ENCODE data around the gene PBX4. TPM values are rescaled to one million over a fixed set of nuclear protein-coding genes. Genes with fewer than 3 reads are reported as not detected.
A peak's percentile ranks its signal among the peaks of the same experiment; 100 is the strongest.

Gene PBX4
- total RNA-seq, 1 donor from 2014 or later, result 0.93 TPM

DNA sequence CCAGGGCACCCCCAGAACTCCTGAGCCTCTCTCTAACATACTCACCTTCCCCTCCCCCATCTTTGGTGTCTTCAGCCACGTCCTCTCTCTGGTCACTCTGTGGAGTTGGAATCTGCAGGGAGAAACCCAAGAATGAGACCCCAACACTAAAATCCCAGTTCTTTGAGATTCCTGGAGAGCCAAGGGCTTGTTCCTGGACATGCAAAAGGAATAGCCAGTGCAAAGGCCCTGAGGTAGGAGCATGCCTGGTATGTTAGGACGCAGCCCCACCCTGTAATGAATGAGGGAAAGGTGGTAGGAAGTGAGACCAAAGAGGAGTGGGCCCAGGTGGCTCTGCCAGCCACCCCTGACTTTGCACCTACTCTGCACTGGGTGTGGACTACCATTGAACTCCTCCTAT, 11.9 kb upstream of the PBX4 start:
- Histone ChIP-seq H3K4me3 (ENCODE audit: insufficient read depth, low read depth, low read length) (no peak overlapping the region), H3K9me3 (ENCODE audit: insufficient read depth, low read depth, low read length) (no peaks in the 10 kb centered on the region), H3K36me3 (ENCODE audit: insufficient read depth, low read length) (peaks cover 6% of the 10 kb centered on the region), H3K4me2 (ENCODE audit: low read length) (no peak overlapping the region), H4K20me1 (ENCODE audit: insufficient read depth, low read length) (peaks cover 6% of the 10 kb centered on the region), H3K9ac (ENCODE audit: low read length) (no peak overlapping the region), H3K27me3 (ENCODE audit: insufficient read depth, low read length) (no peaks in the 10 kb centered on the region), H3K27ac (ENCODE audit: low read depth, low read length) (no peak overlapping the region), H3K4me1 (ENCODE audit: insufficient read depth, low read length) (peaks cover 12% of the 10 kb centered on the region), H2AFZ (ENCODE audit: low read depth, low read length) (no peak overlapping the region), H3K79me2 (ENCODE audit: insufficient read depth, low read length) (no peaks in the 10 kb centered on the region)
- peaks cover 30% of the 10 kb centered on the region for H3K36me3 Mint-ChIP-seq (ENCODE audit: low read depth, unreplicated experiment)
- H3K27me3 Mint-ChIP-seq (ENCODE audit: low read depth, unreplicated experiment), result no peaks in the 10 kb centered on the region
- FAIRE-seq, result no peak
- no peak overlapping the region for H3K27ac Mint-ChIP-seq (ENCODE audit: unreplicated experiment)
- no peaks in the 10 kb centered on the region for H3K4me1 Mint-ChIP-seq (ENCODE audit: low read depth, unreplicated experiment)
- no peak for DNase-seq (ENCODE audit: low read depth)
- TF ChIP-seq EZH2 (IDR thresholded peaks at IDR 0.05; ENCODE audit: insufficient read depth, low read length), result no peak
- TF ChIP-seq, protein P1, sequence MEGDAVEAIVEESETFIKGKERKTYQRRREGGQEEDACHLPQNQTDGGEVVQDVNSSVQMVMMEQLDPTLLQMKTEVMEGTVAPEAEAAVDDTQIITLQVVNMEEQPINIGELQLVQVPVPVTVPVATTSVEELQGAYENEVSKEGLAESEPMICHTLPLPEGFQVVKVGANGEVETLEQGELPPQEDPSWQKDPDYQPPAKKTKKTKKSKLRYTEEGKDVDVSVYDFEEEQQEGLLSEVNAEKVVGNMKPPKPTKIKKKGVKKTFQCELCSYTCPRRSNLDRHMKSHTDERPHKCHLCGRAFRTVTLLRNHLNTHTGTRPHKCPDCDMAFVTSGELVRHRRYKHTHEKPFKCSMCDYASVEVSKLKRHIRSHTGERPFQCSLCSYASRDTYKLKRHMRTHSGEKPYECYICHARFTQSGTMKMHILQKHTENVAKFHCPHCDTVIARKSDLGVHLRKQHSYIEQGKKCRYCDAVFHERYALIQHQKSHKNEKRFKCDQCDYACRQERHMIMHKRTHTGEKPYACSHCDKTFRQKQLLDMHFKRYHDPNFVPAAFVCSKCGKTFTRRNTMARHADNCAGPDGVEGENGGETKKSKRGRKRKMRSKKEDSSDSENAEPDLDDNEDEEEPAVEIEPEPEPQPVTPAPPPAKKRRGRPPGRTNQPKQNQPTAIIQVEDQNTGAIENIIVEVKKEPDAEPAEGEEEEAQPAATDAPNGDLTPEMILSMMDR (IDR thresholded peaks at IDR 0.05; ENCODE audit: insufficient read depth, low read depth, low read length), result no peak
- no peaks in the 10 kb centered on the region for H3K9me3 Mint-ChIP-seq (ENCODE audit: unreplicated experiment)
- H3K4me3 Mint-ChIP-seq (ENCODE audit: unreplicated experiment), result no peak overlapping the region

DNA sequence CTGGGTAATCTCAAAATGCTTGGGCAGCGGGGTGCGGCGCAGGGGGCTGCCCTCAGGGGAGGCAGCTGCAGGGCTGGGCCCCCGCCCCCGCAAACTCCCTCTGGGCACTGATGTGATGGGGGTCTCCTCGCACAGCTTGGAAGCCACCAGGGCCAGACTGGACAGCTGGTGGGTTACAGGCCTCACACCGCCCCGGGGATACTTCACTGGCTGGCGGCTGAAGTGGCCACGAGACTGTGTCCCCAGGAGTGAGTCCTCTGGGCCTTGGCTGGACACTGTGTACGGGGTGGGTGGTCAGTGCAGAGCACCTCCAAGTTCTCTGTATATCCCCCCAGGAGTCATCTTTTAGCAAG, 11.6 kb upstream of the PBX4 start:
- Histone ChIP-seq H2AFZ (ENCODE audit: low read depth, low read length) (no peak overlapping the region), H3K4me3 (ENCODE audit: insufficient read depth, low read depth, low read length) (no peak overlapping the region), H3K27me3 (ENCODE audit: insufficient read depth, low read length) (no peaks in the 10 kb centered on the region), H3K9me3 (ENCODE audit: insufficient read depth, low read depth, low read length) (no peaks in the 10 kb centered on the region), H3K4me1 (ENCODE audit: insufficient read depth, low read length) (peaks cover 12% of the 10 kb centered on the region), H3K79me2 (ENCODE audit: insufficient read depth, low read length) (no peaks in the 10 kb centered on the region), H3K36me3 (ENCODE audit: insufficient read depth, low read length) (peaks cover 5% of the 10 kb centered on the region), H4K20me1 (ENCODE audit: insufficient read depth, low read length) (peaks cover 6% of the 10 kb centered on the region), H3K4me2 (ENCODE audit: low read length) (no peak overlapping the region), H3K9ac (ENCODE audit: low read length) (no peak overlapping the region), H3K27ac (ENCODE audit: low read depth, low read length) (no peak overlapping the region)
- no peak overlapping the region for H3K27ac Mint-ChIP-seq (ENCODE audit: unreplicated experiment)
- H3K9me3 Mint-ChIP-seq (ENCODE audit: unreplicated experiment), result no peaks in the 10 kb centered on the region
- H3K27me3 Mint-ChIP-seq (ENCODE audit: low read depth, unreplicated experiment), result no peaks in the 10 kb centered on the region
- H3K4me3 Mint-ChIP-seq (ENCODE audit: unreplicated experiment), result no peak overlapping the region
- no peak for FAIRE-seq
- TF ChIP-seq, protein P1 (IDR thresholded peaks at IDR 0.05; ENCODE audit: insufficient read depth, low read depth, low read length), result no peak
- no peak for TF ChIP-seq EZH2 (IDR thresholded peaks at IDR 0.05; ENCODE audit: insufficient read depth, low read length)
- peaks cover 27% of the 10 kb centered on the region for H3K36me3 Mint-ChIP-seq (ENCODE audit: low read depth, unreplicated experiment)
- no peaks in the 10 kb centered on the region for H3K4me1 Mint-ChIP-seq (ENCODE audit: low read depth, unreplicated experiment)
- DNase-seq (ENCODE audit: low read depth), result no peak

DNA sequence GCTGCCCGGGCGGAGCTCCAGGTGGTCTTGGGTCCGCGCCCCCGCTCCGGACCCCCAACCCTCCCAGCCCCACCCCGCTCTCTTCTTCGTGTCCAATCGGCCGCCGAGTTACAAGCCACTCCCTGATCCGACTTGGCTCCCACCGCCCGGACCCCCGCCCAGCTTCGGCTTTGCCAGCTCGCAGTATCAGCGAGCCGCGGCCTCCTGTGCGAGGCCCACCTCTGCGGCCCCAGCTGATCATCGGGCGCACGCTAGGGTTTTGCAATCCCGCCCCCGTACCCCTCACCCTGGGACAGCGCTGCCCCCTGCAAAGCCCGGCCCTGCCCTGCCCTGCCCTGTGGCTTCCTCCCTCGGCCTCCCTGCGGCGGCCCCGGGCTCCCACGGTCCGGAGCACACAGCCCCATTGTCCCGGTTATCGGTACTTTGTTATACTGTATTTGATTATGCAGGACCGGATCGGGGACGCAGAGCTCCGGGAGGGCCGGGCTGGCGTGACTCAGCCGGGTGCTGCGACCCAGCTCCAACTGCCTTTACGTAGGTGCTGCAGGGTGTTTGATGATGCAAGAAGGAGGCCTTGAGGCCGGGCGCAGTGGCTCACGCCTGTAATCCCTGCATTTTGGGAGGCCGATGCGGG, 10.1 kb upstream of the PBX4 start:
- DNase-seq (ENCODE audit: low read depth) (peak; percentile 76), FAIRE-seq (no peak)
- Histone ChIP-seq H3K79me2 (ENCODE audit: insufficient read depth, low read length) (no peaks in the 10 kb centered on the region), H4K20me1 (ENCODE audit: insufficient read depth, low read length) (peaks cover under 1% of the 10 kb centered on the region), H3K9ac (ENCODE audit: low read length) (peak overlapping the region; percentile 31), H3K4me3 (ENCODE audit: insufficient read depth, low read depth, low read length) (peak overlapping the region; percentile 25), H3K36me3 (ENCODE audit: insufficient read depth, low read length) (peaks cover 5% of the 10 kb centered on the region), H3K4me1 (ENCODE audit: insufficient read depth, low read length) (peaks cover 12% of the 10 kb centered on the region), H2AFZ (ENCODE audit: low read depth, low read length) (no peak overlapping the region), H3K27ac (ENCODE audit: low read depth, low read length) (no peak overlapping the region), H3K9me3 (ENCODE audit: insufficient read depth, low read depth, low read length) (no peaks in the 10 kb centered on the region), H3K27me3 (ENCODE audit: insufficient read depth, low read length) (no peaks in the 10 kb centered on the region), H3K4me2 (ENCODE audit: low read length) (peak overlapping the region; percentile 82)
- Mint-ChIP-seq H3K27ac (ENCODE audit: unreplicated experiment) (peak overlapping the region; percentile 53), H3K27me3 (ENCODE audit: low read depth, unreplicated experiment) (no peaks in the 10 kb centered on the region), H3K4me3 (ENCODE audit: unreplicated experiment) (peak overlapping the region; percentile 74), H3K4me1 (ENCODE audit: low read depth, unreplicated experiment) (no peaks in the 10 kb centered on the region), H3K36me3 (ENCODE audit: low read depth, unreplicated experiment) (peaks cover 24% of the 10 kb centered on the region), H3K9me3 (ENCODE audit: unreplicated experiment) (no peaks in the 10 kb centered on the region)
- TF ChIP-seq, protein P1 (IDR thresholded peaks at IDR 0.05; ENCODE audit: insufficient read depth, low read depth, low read length), result no peak
- TF ChIP-seq EZH2 (IDR thresholded peaks at IDR 0.05; ENCODE audit: insufficient read depth, low read length), result no peak

Data from astrocyte (in vitro differentiated cells and primary cell).